Measurements from ENCODE around the gene ANKS6. TPM values are rescaled to one million over a fixed set of nuclear protein-coding genes. Genes with fewer than 3 reads are reported as not detected.

Gene ANKS6
- total RNA-seq, 1 experiment from 2014 or later, result 46.3 TPM

GRCh38 chr9:98832768-98833089 is 36.4 kb upstream of the ANKS6 start:
- no peak overlapping the region for H3K4me2 ChIP-seq (ENCODE audit: insufficient read depth, insufficient read length, low read length)
- no peaks in the 10 kb centered on the region for H3K79me2 ChIP-seq (ENCODE audit: insufficient read depth, low read length)
- Mint-ChIP-seq H3K36me3 (ENCODE audit: insufficient read depth in 1 of 3, low read depth in 3 of 3) (peaks cover 2 to 48% (median 17%) of the 10 kb centered on the region in 3 experiments; a peak in 6 of 7 replicates), H3K27ac (no peak overlapping the region), H3K27me3 (ENCODE audit: low read depth) (no peaks in the 10 kb centered on the region), H3K4me1 (peaks cover 4 to 5% of the 10 kb centered on the region in 2 experiments; a peak in 3 of 4 replicates), H3K4me3 (no peak overlapping the region), H3K9me3 (no peaks in the 10 kb centered on the region)
- no peak overlapping the region for H3K56ac ChIP-seq (ENCODE audit: insufficient read length, low read depth, low read length)
- no peak overlapping the region for H2BK12ac ChIP-seq (ENCODE audit: insufficient read length, low read depth, low read length)
- no peak overlapping the region for H3K4ac ChIP-seq (ENCODE audit: low read depth, low read length)
- no peaks in the 10 kb centered on the region for H3K4me1 ChIP-seq (ENCODE audit: insufficient read depth, low read length)
- TF ChIP-seq CTCF (conservative IDR thresholded peaks at IDR 0.05), result no peak
- no peaks in the 10 kb centered on the region for H3K23me2 ChIP-seq (ENCODE audit: insufficient read length, low read depth, low read length, poor library complexity, severe bottlenecking)
- H3K14ac ChIP-seq (ENCODE audit: insufficient read depth, low read length), result no peak overlapping the region
- H3K27ac ChIP-seq (ENCODE audit: insufficient read length, low read depth, low read length), result no peak overlapping the region
- no peaks in the 10 kb centered on the region for H3K27me3 ChIP-seq (ENCODE audit: insufficient read depth, low read length)
- no peak overlapping the region for H2BK5ac ChIP-seq (ENCODE audit: insufficient read length, low read length)
- no peaks in the 10 kb centered on the region for H3K9me3 ChIP-seq (ENCODE audit: control insufficient read depth, low read depth, low read length)
- H2AK5ac ChIP-seq (ENCODE audit: insufficient read length, low read length), result no peak overlapping the region
- no peak overlapping the region for H4K8ac ChIP-seq (replicated peaks; ENCODE audit: insufficient read length, low read depth, low read length)
- no peak overlapping the region for H3K18ac ChIP-seq (ENCODE audit: insufficient read length, low read depth, low read length)
- no peak for DNase-seq
- H2BK20ac ChIP-seq (ENCODE audit: low read depth, low read length, poor library complexity, severe bottlenecking), result no peak overlapping the region
- no peak overlapping the region for H2BK120ac ChIP-seq (ENCODE audit: low read depth, low read length, poor library complexity, severe bottlenecking)
- no peaks in the 10 kb centered on the region for H3K79me1 ChIP-seq (ENCODE audit: insufficient read depth, low read depth, low read length, poor library complexity, severe bottlenecking)
- no peak overlapping the region for H3T11ph ChIP-seq (ENCODE audit: low read length)
- no CpG with 5 or more reads among the region's 1 CpG for WGBS (ENCODE audit: extremely low coverage, insufficient read length, low lambda C conversion rate)
- H4K91ac ChIP-seq (ENCODE audit: insufficient read length, low read depth, low read length), result no peak overlapping the region
- H4K20me1 ChIP-seq (ENCODE audit: control insufficient read depth, insufficient read depth, insufficient read length), result no peaks in the 10 kb centered on the region
- H2BK15ac ChIP-seq (ENCODE audit: low read depth, low read length), result no peak overlapping the region
- H4K5ac ChIP-seq (ENCODE audit: insufficient read length, low read depth, low read length), result no peak overlapping the region
- H2AFZ ChIP-seq (ENCODE audit: low read length), result no peak overlapping the region
- no peak overlapping the region for H3K9ac ChIP-seq (ENCODE audit: extremely low read depth, insufficient read length, low read length)
- H3K23ac ChIP-seq (ENCODE audit: insufficient read length, low read depth, low read length), result no peak overlapping the region
